Upper lobe of right lung (tissue), 1 donor: Measurements from ENCODE around the gene LGALS14. TPM values are rescaled to one million over a fixed set of nuclear protein-coding genes. Genes with fewer than 3 reads are reported as not detected.
A peak's percentile ranks its signal among the peaks of the same experiment; 100 is the strongest.

ENCODE experiments used
- ATAC-seq: fragments of 200-7000 bp; cut with Tn5 transposase; one replicate; pipeline ENCODE4 v1.9.1; 2020; ENCODE audit warnings: mild to moderate bottlenecking, moderate library complexity
- DNase-seq: peaks from one replicate; pipeline ENCODE4 v3.0.0-alpha.2; 2020
- H3K27ac ChIP-seq: fragments of 200-600 bp; one replicate; pipeline ENCODE4 v1.8.0; 2022
- H3K27me3 ChIP-seq: fragments of 200-600 bp; one replicate; pipeline ENCODE4 v1.8.0; 2022; ENCODE audit warnings: mild to moderate bottlenecking
- H3K36me3 ChIP-seq: fragments of 200-600 bp; one replicate; pipeline ENCODE4 v1.8.0; 2022
- H3K4me1 ChIP-seq: fragments of 200-600 bp; one replicate; pipeline ENCODE4 v1.8.0; 2022
- H3K4me3 ChIP-seq: fragments of 200-600 bp; one replicate; pipeline ENCODE4 v1.8.0; 2022; ENCODE audit warnings: mild to moderate bottlenecking
- H3K9me3 ChIP-seq: fragments of 200-600 bp; one replicate; pipeline ENCODE4 v1.8.0; 2022
- intact Hi-C: fragments of 100-400 bp; cut with DNase I; formaldehyde crosslinking; loops from one replicate; pipeline ENCODE4 v1.11.0; 2022
- total RNA-seq: library from RNA; stranded (reverse); fragmentation: NEBNext Ultra II Directional; extraction: Animal tissue kit (Norgen Biotek cat#: 25700); gene quantifications from one replicate; pipeline ENCODE4 v1.2.1, GENCODE V29; 2021
- TF ChIP-seq, protein P1 (sequence below): fragments of 200-600 bp; IDR thresholded peaks from one replicate; pipeline ENCODE4 v1.8.0; 2022; ENCODE audit warnings: antibody characterized with exemption
- donor health status: DM: no; HTN: yes; CAD: no; lungs with severe emphysema.

LGALS14 gene
- total RNA-seq, 1 donor from 2014 or later = not detected

DNA sequence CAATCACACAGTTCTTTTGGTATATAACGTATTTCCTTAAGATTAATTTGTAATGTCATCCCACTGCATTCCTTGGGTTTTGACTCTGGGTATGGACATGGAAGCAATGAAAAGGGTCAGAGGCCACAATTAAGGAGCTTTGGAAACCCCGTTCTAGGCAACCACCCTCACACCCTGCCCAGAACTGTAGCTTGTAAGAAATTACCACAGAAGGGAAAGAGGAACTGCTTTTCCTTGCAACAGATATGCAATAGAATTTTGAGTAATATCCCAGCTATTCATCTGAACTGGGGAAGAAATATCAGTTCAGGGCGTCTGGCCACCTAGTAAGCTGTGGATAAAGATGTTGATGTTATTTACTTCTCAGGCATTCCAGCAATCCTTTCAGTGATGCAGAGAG lies 34.5 kb downstream of the LGALS14 start:
- Histone ChIP-seq H3K4me3 (no peak overlapping the region), H3K9me3 (no peaks in the 10 kb centered on the region), H3K27ac (no peak overlapping the region), H3K27me3 (peaks cover 14% of the 10 kb centered on the region), H3K36me3 (no peaks in the 10 kb centered on the region), H3K4me1 (no peaks in the 10 kb centered on the region)
- ATAC-seq (peak; percentile 84), DNase-seq (no peak)
- intact Hi-C loops = no loop called here
- TF ChIP-seq, protein P1, sequence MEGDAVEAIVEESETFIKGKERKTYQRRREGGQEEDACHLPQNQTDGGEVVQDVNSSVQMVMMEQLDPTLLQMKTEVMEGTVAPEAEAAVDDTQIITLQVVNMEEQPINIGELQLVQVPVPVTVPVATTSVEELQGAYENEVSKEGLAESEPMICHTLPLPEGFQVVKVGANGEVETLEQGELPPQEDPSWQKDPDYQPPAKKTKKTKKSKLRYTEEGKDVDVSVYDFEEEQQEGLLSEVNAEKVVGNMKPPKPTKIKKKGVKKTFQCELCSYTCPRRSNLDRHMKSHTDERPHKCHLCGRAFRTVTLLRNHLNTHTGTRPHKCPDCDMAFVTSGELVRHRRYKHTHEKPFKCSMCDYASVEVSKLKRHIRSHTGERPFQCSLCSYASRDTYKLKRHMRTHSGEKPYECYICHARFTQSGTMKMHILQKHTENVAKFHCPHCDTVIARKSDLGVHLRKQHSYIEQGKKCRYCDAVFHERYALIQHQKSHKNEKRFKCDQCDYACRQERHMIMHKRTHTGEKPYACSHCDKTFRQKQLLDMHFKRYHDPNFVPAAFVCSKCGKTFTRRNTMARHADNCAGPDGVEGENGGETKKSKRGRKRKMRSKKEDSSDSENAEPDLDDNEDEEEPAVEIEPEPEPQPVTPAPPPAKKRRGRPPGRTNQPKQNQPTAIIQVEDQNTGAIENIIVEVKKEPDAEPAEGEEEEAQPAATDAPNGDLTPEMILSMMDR = no peak

DNA sequence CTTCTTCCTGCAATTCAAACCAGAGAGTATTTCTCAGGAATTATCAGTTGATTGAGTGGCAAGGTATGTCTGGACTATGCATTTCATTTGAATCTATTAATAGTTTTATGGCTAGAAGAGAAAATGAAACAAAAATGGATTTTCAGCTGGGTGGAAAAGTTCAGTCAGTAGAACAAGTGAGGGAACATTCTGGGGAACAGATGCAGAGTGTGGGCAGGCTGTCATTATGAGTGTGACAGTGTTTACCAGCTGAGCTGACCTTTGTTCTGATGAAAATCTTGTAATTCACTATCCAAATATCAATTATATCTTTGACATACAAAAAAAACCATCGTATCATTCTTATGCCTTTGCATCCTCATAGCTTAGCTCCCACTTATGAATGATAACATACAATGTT lies 36.1 kb downstream of the LGALS14 start:
- intact Hi-C loops = no loop called here
- Histone ChIP-seq H3K9me3 (no peaks in the 10 kb centered on the region), H3K36me3 (no peaks in the 10 kb centered on the region), H3K27me3 (peaks cover 15% of the 10 kb centered on the region), H3K4me3 (no peak overlapping the region), H3K27ac (no peak overlapping the region), H3K4me1 (no peaks in the 10 kb centered on the region)
- no peak for DNase-seq
- no peak for ATAC-seq
- TF ChIP-seq, protein P1 = no peak

DNA sequence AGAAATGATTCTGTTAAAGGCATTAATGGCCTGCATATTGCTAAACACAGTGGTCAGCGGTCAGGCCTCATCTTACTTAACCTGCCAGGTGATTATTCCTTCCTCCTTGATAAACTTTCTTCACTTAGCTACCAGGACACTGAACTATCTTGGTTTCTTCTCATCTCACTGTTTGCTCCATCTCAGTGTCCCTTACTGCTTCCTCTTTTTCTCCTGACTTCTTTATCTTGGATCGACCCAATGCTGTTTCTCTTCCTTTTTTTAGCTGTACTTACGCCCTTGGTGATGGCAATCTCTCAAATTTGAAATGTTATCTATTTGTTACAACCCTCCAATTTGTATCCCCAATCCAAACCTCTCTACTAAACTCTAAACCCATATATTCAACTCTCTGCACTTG lies 41.4 kb downstream of the LGALS14 start:
- TF ChIP-seq, protein P1 = no peak
- Histone ChIP-seq H3K27me3 (peaks cover 15% of the 10 kb centered on the region), H3K27ac (no peak overlapping the region), H3K9me3 (no peaks in the 10 kb centered on the region), H3K36me3 (no peaks in the 10 kb centered on the region), H3K4me1 (no peaks in the 10 kb centered on the region), H3K4me3 (no peak overlapping the region)
- intact Hi-C loops = no loop called here
- ATAC-seq (peak; percentile 65), DNase-seq (no peak)

DNA sequence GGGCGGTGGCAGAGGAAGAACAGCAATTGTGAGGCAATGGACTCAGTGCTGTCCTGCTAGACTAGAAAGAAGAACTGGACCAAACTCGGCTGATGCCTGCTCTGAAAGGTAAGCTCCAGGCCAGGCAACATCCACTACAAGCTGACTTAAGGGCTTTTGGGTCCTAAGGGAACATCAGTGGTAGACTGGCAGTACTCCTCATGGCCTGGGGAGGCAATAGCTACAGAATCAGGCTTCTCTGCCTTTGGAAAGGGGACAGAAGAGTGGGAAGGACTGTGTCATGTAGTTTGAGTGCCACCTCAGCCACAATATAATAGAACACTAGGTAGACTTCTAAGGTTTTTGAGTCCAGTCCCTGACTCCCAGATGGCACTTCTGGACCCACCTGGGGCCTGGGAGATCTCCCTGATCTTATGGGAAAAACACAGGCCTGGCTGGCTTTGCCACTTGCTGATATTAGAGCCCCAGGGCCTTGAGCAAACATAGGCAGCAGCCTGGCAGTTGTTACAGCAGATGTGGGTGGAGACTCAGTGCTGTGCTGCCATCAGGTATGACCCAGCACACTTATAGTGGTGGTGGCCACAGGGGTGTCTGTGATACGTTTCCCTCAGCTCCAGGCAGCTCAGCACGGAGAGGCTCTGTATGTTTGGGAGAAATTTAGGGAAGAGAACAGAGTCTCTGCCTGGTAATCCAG lies 42.7 kb downstream of the LGALS14 start:
- Histone ChIP-seq H3K27ac (no peak overlapping the region), H3K9me3 (no peaks in the 10 kb centered on the region), H3K27me3 (peaks cover 15% of the 10 kb centered on the region), H3K4me3 (no peak overlapping the region), H3K36me3 (no peaks in the 10 kb centered on the region), H3K4me1 (no peaks in the 10 kb centered on the region)
- intact Hi-C loops = no loop called here
- TF ChIP-seq, protein P1 = no peak
- no peak for DNase-seq
- ATAC-seq = no peak

DNA sequence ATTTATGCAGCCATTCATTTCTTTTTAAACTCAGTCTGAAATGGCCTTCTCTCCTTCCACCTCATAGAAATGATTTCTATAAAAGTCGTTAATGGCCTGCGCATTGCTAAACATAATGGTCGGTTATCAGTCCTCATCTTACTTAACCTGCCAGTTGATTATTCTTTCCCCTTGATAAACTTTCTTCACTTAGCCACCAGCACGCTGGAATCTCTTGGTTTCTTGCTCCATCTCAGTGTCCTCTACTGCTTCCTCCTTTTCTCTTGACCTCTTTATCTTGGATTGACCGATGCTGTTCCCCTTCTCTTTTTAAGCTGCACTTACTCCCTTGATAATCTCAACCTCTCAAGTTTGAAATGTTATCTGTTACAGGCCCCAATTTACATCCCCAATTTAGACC lies 45.7 kb downstream of the LGALS14 start:
- ATAC-seq (no peak), DNase-seq (no peak)
- TF ChIP-seq, protein P1 = no peak
- Histone ChIP-seq H3K36me3 (no peaks in the 10 kb centered on the region), H3K4me1 (no peaks in the 10 kb centered on the region), H3K27ac (no peak overlapping the region), H3K9me3 (no peaks in the 10 kb centered on the region), H3K4me3 (no peak overlapping the region), H3K27me3 (no peaks in the 10 kb centered on the region)
- intact Hi-C loops = no loop called here

DNA sequence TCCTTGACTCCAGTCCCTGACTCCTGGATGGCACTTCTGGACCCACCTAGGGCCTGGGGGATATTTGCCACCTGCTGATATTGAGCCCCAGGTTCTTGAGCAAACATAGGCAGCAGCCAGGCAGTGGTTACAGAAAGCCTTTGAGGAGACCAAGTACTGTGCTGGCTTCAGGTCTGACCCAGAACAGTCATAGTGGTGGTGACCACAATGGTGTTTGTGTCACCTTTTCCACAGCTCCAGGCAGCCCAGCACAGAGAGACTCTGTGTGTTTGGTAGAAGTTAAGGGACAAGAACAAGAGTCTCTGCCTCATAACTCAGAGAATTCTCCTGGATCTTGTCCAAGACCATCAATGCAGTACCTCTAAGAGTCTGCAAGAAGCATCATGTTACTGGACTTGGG lies 48.1 kb downstream of the LGALS14 start:
- intact Hi-C loops = no loop called here
- Histone ChIP-seq H3K4me3 (no peak overlapping the region), H3K9me3 (no peaks in the 10 kb centered on the region), H3K27ac (no peak overlapping the region), H3K36me3 (no peaks in the 10 kb centered on the region), H3K27me3 (no peaks in the 10 kb centered on the region), H3K4me1 (no peaks in the 10 kb centered on the region)
- ATAC-seq (no peak), DNase-seq (no peak)
- TF ChIP-seq, protein P1 = no peak
